Measurements from ENCODE around the gene PPARG. TPM values are rescaled to one million over a fixed set of nuclear protein-coding genes. Genes with fewer than 3 reads are reported as not detected.
"Not testable (repeated sequence)": the region's sequence is repeated elsewhere in the genome, so short reads cannot be mapped to it uniquely, and the experiment has no call there.

The PPARG gene
- total RNA-seq, 1 experiment from 2014 or later: 71.6 TPM

DNA sequence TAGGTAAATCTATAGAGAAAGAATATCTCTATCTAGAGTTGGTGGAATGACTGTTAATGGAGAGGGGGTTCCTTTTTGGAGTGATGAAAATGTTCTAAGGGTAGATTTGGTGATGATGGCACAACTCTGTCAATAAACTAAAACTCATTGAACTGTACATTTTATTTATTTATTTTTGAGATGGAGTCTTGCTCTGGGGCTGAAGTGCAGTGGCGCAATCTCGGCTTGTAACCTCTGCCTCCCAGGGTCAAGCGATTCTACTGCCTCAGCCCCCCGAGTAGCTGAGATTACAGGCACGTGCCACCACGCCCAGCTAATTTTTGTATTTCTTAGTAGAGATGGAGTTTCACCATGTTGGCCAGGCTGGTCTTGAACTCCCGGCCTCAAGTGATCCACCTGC, 3.1 kb upstream of the PPARG start:
- H3K9me2 ChIP-seq (ENCODE audit: insufficient read depth); POLR2A ChIA-PET; H3K27ac ChIP-seq (ENCODE audit: low read depth, low read length); H3K4me3 ChIP-seq (replicated peaks in 1 of 2; ENCODE audit: low read depth in 1 of 2, low read length in 2 of 2); RAD21 ChIA-PET (ENCODE audit: low non-redundant PET in 1 of 2, low total read pairs in 2 of 2, uncharacterized antibody in 2 of 2, unreplicated experiment in 2 of 2); H3K4me2 ChIP-seq (ENCODE audit: low read length); H4K20me1 ChIP-seq (ENCODE audit: insufficient read depth); H2AFZ ChIP-seq (ENCODE audit: low read depth, low read length, poor library complexity, severe bottlenecking); H3K36me3 ChIP-seq (ENCODE audit: control insufficient read depth in 1 of 2, insufficient read depth in 2 of 2, low read length in 2 of 2); CTCF ChIA-PET; H3K9me3 ChIP-seq (ENCODE audit: control insufficient read depth in 1 of 2, insufficient read depth in 1 of 2, low read depth in 1 of 2, low read length in 2 of 2); DNase-seq (ENCODE audit: low read depth, low spot score); BruUV-seq (replicated peaks); H3K9ac ChIP-seq (ENCODE audit: low read length); ATAC-seq; H3K27me3 ChIP-seq (ENCODE audit: insufficient read depth, low read length): not testable (repeated sequence)
- Histone ChIP-seq H3K4me1 (ENCODE audit: control insufficient read depth in 1 of 2, insufficient read depth in 2 of 2, low read length in 2 of 2) (peaks cover 10 to 21% of the 10 kb centered on the region in 2 experiments; a peak in 3 of 4 replicates), H3K79me2 (ENCODE audit: insufficient read depth, low read length) (peaks cover 17% of the 10 kb centered on the region)
- intact Hi-C loops (cut with micrococcal nuclease): loop anchor here (5.0 kb wide), 2 partner anchors 88 to 187 kb away; no protein-coding TSS in a partner anchor

DNA sequence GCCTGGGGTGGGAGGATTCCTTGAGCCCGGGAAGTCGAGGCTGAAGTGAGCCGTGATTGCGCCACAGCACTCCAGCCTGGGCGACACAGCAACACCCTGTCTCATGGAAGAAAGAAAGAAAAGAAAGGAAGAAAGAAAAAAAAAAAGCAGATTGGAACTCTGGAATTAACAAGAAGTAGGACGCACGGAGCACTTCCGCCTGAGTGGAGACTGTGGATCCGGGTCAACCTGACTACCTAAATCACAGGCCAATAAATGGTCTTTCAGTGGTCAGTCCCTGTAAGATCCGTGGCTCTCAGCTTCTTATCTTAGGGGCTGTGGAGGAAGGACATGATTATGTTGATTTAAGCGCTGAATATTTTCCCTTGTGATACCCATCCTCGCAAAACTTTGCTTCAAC, 2.4 kb upstream of the PPARG start:
- no peak overlapping the region for H3K4me3 ChIP-seq (replicated peaks in 1 of 2; ENCODE audit: low read depth in 1 of 2, low read length in 2 of 2)
- H3K36me3 ChIP-seq (ENCODE audit: control insufficient read depth in 1 of 2, insufficient read depth in 2 of 2, low read length in 2 of 2): no peaks in the 10 kb centered on the region
- ATAC-seq: no peak
- no peak for TF ChIP-seq EZH2 (IDR thresholded peaks at IDR 0.05)
- TSS peak; percentile 72 for BruUV-seq (replicated peaks)
- RAD21 ChIA-PET (ENCODE audit: low non-redundant PET in 1 of 2, low total read pairs in 2 of 2, uncharacterized antibody in 2 of 2, unreplicated experiment in 2 of 2): no interaction called here
- POLR2A ChIA-PET: no interaction called here
- H3K9ac ChIP-seq (ENCODE audit: low read length): no peak overlapping the region
- CTCF ChIA-PET: no interaction called here
- H3K79me2 ChIP-seq (ENCODE audit: insufficient read depth, low read length): peaks cover 24% of the 10 kb centered on the region
- no peak for DNase-seq (ENCODE audit: low read depth, low spot score)
- no peaks in the 10 kb centered on the region; a peak in 1 of 4 replicates for H3K9me3 ChIP-seq (ENCODE audit: control insufficient read depth in 1 of 2, insufficient read depth in 1 of 2, low read depth in 1 of 2, low read length in 2 of 2)
- H4K20me1 ChIP-seq (ENCODE audit: insufficient read depth): no peaks in the 10 kb centered on the region
- peaks cover 10 to 21% of the 10 kb centered on the region in 2 experiments; a peak in 3 of 4 replicates for H3K4me1 ChIP-seq (ENCODE audit: control insufficient read depth in 1 of 2, insufficient read depth in 2 of 2, low read length in 2 of 2)
- H3K9me2 ChIP-seq (ENCODE audit: insufficient read depth): no peaks in the 10 kb centered on the region
- peak overlapping the region; percentile 75 for H3K4me2 ChIP-seq (ENCODE audit: low read length)
- intact Hi-C loops (cut with micrococcal nuclease): loop anchor here (5.0 kb wide), 2 partner anchors 89 to 186 kb away; no protein-coding TSS in a partner anchor
- H3K27ac ChIP-seq (ENCODE audit: low read depth, low read length): no peak overlapping the region
- H2AFZ ChIP-seq (ENCODE audit: low read depth, low read length, poor library complexity, severe bottlenecking): no peak overlapping the region
- H3K27me3 ChIP-seq (ENCODE audit: insufficient read depth, low read length): no peaks in the 10 kb centered on the region
